NCI-H524 (cell line): ENCODE results near the gene PTPN7.
"Not testable (repeated sequence)": the region's sequence is repeated elsewhere in the genome, so short reads cannot be mapped to it uniquely, and the experiment has no call there.

Experiments
- DNase-seq, 2 experiments: peaks; one replicate each; lab custom pipeline; 2025; lab: John Stamatoyannopoulos, UW

PTPN7 gene

DNA sequence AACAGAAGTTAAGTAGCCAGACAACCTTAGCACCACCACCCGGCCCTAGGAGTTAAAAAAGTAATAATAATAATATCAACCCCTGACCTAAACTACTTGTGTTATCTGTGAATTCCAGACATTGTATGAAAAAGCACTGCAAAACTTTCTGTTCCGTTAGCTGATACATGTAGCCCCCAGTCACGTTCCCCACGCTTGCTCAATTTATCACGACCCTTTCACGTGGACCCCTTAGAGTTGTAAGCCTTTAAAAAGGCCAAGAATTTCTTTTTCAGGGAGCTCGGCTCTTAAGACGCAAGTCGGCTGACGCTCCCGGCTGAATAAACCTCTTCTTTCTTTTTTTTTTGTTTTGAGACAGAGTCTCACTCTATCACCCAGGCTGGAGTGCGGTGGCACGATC is 6.7 kb upstream of the PTPN7 start:
- DNase-seq, result not testable (repeated sequence)

DNA sequence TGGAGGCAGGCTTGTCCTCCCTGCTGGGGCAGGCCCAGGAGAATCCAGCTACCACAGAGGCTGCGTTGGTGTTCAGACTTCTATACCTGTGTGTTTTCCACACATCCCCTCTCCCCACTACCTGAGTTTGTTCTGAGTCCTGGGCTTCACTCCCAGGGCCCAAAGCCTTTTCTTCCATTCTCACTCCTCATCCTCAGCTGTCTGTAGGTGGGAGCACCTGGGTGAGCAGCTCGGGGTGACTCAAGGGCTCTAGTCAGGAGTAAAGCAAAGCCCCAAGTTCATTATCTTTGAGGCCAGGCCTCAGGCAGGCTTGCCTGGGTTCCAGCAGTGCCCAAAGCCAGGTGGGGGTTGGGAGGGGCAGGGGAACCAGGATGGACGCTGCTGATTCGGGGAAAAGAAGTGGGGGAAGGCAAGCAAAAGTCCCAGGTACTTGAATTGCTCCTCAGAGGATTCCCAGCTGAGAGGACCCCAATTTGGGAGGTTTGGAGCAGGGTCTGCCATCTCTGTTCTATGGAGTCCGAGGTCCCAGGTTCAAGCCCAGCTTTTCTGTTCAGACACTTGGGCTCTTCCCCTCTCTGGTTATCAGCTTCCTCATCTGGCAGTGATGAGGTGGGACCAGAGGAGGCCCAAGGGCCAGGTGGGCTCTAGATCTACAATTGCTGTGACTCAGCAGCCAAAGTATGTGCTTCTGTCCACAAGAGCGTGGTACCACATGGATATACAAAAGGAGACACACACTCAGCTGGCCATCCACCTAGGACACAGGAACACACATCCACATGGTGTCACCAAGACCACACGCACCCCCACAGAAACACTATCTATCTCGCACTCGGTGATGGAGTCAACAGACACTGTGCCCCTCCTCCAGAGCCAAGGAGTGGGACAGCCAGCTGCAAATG is 5.8 kb upstream of the PTPN7 start:
- no peak for DNase-seq

DNA sequence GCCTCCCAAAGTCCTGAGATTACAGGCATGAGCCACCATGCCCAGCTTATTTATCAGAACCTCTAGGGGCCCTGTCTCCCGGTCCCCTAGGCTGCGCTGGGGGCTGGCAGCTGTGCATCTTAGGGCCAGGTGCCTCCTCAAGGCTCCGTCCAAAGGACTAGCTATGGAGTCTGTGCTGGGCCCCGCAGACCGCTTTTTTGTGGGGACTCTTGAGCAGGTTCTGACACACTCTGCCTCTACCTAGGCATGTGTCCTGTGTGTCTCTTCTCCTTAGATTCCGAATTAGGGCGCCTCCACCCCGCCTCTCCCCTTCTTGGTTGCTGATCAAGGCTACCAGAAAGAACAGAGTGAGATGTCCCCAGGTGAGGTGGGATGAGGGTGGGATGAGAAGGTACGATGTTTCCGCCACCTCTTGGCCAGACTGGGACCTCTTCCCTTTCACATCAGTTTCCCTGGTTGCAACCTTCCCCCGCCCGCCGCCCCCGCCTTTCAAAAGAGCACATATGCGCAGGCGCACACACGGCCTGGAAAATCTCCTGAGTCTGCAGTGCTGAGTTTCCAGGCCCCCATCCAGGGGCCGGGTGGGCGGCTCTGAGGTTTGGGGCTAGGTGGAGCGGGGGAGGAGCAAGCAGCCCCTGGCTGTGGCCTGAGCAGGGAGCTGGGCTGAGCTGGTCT is 5.0 kb upstream of the PTPN7 start:
- no peak for DNase-seq

DNA sequence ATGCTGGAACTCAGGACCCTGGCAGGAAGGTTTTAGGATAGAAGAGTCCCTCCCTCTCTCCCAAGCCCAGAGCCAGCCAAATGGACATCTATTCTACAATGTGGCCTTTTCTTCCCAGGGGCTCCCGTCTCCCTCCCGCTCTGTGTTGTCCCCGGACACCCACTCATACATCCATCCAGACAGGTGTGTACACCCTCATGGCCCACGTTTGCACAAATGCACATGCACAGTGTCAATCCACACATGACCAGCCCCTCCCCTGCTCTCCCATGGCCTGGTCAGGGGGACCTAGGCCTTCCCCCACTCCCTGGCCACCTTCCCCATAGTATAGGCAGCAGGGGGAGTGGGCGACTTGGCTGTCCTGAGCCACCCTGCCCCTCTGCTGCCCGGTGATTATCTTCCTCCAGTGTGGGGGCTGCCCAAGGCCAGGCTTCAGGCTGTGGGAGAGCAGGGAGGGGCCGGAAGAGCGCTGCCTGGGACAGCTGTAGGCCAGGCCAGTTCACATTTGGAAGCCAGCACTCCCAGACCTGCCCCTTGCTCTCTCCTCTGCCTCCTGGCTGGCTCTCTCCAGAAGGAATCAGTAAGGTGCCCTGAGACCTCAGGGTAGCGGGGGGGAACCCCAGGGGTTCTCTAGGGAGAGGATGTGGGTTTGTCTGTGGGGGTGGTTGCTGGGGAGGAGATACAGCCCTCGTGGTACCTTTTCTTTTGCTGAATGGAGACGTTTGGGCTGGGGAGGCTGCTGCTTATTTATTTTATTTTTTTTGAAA is 4.1 kb upstream of the PTPN7 start:
- DNase-seq, result no peak

DNA sequence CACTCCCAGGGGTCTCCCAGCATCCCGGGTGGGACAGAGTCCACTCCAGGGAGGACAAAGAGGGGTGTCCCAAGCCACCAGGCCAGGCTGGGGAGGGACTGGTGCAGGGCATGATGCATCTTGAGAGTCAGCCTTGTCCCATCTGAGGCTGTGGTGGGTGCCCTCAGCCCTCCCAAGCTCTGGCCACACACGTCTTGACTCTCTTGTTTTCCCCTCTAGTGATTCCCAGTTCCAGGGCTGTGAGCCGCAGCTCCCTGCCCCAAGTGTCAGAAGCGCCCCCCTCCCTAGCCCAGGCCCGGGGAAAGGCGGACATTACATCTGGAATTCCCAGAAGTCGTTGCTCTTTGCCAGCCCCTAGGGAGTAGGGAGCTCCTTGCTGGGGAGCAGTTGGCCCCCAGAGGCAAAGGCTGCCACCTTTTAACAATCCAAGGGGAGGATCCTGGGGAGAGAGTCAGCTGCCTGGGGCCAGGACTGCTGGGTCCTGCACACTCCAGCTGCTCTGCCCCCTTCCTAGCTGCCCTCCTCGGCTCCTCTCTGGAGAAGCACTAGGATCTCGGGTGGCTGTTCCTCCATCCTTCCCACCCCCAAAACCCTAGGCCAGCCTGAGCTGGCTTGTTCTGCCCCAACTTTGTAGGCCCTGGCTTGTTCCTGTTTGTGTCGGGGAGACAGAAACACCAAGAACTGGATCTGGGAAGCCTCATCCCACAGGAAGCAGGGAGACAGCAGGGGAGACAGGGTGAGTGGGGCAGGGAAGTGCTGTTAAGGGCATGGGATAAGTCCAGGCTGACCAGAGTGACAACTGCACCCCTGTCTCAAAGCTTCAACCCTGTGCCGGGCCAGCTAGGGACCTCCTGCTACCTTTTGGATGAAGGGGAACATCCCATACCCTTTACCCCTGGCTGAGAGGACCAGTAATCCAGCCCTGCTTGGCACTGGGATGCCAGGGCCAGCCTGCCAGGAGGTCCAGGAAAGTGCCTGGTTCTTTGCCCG is 3.2 kb upstream of the PTPN7 start:
- no peak for DNase-seq

DNA sequence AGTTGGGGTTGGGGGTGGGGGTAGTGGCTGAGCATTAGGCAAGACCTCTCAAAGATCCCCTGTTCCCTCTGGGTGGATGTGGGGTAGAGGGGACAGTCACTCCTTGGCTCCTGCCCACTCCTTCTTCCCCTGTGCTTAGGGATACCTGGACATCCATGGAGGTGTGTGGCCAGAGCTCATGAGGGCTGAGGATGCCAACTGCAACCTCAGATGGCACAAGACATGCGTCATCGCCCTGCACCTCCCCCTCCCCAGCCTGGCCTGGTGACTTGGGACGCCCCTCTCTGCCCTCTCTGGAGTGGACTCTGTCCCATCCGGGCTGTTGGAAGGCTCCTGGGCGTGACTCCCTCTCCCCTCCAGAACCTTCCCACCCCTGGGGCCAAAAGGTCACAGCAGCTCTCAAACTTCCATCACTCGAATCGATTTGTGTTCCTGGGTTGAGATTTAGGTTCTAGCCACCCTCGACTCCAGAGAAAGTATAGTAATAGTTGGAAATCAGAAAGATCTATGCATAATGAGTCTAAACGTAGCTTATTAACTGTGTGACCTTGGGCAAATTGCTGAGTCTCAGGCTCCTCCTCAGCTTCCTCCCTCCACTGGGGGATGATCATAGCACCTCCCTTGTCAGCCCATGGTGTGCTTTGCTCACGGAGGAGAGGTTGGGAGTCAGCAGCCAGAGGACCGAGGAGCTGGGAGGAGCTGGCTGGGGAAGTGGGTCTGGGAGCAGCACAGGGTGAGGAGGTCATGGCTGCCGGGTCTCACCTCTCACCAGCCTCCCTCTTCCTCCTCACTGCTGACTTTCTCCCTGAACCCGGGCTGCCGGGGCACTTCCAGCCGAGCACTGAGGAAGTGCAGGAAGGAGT is 2.2 kb upstream of the PTPN7 start:
- DNase-seq, result no peak

DNA sequence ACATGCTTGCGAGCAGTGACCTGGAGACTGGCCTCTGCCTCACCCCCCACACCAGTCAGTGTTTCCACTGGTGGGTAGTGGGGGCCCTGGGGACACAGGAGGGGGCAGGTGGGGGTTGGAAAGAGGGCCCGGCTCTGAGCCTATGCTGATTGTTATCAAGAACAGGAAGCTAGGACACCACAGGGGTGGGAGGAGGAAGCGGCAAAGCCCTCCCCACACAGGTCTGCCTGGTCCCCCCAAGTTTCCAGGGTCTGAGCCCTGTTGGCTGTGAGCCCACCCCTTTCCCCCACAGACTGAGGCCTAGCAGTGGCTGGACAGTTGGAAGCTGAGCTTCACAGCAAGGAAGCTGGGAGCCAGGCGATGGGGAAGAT is 1.6 kb upstream of the PTPN7 start:
- no peak for DNase-seq

DNA sequence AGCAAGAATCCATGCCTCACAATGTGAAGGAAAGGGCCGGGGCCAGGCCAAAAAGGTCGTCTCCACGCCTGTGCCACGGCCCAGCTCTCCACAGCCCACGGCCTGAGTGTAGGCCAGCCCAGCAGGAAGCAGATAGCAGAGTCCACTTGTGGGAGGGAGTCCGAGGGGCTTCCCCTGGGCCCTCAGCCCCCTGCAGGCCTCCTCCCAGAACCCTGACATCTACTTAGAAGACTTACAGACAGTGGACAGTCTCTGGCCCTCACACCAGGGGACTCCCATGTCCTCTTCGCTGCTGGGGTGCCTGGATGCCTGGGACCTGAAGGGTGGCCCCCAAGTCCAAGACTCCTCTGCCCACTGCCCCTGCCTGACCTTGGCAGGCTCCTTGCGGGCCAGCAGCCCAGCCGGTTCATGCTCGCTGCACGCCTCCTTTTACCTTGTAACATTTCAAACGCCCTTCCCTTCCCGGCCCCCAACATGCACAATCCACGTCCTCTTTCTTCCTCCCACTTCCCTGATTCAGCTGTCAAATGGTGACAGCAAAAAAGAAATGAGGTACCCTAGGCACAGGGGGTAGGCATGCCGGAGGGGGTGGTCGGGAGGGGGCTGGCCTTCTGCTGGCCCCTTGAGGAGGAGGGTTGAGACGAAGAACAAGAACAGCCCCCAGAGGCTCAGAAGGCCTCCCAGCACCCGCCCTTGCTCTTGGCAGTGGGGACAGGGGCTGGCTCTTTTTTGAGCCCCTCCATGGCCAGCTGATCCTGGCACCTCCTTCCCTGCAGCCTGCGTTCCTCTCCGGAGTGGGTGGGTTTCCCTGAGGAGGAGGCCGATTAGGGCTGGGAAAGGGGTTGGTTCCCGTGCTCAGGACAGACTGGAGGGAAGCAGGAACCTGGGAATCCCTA is 997 bp upstream of the PTPN7 start:
- no peak for DNase-seq

DNA sequence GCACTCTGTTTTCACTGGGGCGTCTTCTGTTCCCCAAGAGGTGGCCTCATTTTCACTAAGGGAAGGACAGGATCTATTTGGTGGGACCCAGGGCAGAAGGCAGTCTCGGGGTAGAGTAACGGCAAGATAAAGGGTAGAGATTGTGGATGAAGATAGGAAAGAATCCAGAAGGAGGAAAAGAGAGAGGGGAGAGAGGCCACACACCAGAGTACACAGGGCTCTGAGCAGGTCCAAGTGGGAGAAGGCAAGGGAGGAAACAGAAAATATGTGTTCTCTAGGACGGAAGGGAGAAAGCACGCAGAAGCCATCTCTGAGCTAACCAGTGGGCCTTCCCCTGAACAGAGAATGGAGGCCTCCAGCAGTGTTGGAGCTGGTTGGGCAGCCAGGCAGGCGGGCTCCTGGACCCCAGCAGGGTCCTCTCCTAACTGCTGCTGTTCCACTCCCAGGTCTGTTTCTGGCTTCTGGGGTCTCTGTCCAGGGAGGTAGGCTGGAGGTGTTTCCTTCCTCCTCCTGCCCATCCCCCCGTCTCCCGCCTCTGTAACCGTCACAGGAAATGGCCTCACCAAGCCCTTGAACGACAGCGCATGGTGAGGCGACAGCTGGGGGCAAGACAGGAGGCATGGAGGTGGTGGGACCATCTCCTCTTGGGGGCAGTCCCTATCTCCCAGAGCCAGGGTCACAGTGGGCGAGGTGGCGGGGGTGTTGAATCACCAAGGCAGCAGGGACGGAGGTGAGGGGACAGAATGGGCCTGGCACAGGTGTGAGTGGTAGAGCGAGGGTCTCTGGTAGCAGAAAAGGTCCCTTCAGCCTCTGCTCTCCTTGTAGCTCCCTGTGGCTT is 649 bp downstream of the PTPN7 start:
- no peak for DNase-seq

DNA sequence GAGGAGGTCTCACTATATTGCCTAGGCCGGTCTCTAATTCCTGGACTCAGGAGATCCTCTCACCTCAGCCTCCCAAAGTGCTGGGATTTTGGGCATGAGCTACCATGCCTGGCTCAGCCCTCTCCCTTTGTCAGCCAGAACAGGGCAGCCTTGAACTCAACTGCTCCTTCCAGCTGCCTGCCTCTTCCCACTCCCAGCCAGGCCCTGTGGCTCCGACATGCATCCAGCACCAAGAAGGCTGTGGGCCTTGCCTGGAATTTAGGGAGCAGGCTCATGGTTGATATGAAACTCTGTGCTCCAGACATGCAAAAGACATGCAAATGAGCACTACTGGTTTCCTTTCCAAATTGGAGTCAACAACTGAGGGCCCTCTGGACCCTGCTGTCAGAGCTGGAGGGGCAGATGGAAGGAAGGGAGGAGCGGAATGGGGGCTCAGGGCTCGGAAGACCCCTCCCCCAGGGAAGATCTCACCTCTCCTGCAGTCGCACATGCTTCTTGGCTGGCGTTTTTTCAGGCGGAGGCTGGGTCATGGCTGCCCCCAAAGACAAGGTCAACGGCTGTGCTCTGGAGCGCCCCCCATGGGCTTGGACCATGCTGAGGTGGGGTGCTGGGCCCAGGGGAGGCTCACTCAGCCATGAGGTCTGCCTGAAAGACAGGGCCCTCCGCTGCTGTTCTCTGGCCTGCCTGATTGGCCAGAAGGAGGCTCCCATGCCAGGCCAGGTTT is 1.4 kb downstream of the PTPN7 start:
- DNase-seq, result no peak

DNA sequence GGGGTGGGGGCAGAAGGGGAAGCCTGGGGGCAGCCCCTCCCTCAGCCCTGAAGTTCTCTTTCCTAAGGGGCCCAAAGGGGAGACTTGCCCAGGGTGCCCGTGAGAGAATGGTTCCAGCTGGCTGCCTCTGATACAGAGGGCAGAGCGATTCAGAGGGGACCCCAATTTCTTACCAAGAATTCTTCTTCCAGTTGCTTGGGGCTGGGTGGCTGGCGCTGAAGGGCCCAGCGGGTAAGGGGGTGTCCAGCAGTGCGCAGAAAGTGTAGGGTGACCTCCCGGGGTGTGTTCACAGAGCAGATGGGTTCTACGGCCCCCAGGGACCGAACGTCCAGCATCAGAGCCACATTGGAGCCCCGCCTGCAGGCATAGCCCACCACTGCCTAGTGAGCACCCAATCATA is 2.5 kb downstream of the PTPN7 start:
- no peak for DNase-seq

DNA sequence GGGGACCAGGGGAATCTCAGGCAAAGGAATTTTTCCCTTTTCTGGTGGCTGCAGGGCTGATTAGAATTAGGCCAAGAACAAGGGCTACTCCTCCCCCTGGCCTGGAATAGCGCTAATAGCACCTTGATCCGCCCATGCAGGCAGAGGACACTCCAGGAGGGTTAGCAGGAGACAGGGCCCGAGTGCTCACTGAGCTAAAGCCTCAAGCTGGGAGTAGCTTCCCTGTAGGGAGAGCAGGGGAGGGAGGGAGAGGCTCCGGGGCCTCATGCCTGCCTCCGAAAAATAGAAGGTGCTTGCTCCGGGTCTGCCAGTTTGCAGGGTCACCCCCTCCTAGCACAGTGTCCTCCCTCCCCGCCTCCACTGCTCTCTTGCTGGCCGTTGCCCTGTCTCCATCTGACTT is 3.8 kb downstream of the PTPN7 start:
- DNase-seq, result no peak

DNA sequence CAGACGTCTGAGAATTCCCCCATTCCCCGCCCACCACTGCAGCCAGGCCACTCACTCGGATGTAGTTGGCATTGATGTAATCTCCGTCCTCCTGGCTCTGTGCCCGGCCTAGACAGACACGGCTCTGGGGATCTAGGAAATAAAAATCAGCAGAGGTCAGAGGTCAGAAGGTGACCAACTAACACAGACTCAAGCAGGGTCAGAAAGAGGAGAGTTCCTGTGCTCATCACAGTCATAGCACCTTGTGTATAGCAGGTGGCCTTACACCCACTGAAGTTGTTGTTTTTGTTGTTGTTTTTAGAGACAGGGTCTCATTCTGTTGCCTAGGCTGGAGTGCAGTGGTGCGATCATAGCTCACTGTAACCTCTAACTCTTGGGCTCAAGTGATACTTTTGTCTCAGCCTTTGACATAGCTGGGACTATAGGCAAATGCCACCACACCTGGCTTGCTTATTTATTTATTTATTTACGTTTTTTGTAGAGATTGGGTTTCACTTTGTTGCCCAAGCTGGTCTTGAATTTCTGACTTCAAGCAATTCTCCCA is 4.9 kb downstream of the PTPN7 start:
- DNase-seq, result no peak

DNA sequence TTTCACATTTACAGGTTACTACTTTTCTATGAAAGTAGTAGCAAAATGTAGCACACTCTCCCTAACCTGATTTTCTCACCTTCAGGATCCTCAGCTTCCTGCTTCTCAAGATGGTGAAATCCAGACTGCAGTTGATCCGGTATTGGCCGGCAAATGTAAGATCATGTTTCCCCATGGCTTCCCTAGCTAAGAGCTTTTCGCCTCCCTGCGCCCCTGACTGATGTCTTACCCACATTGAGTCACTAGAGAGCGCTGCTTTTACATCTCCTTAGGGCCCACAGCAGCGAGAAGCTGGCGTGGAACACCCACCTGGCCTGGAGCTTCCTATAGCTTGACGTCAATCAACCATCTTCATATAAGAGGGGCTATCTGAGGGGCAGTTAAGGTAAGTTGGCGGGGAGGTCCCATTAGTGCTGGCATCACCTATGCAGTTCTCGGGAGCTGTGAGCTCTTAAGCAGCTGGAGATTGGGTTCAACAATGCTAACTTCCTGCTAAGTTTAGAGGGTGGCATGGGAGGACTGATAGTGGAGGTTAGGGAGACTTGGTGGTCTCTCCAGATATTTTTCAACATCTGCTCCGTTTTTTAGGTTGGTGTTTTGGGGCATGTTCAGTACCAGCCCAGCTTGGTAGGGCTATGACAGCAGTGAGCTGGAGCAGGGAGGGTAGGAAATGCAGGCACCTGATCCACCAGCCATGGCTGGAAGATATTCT is 5.5 kb downstream of the PTPN7 start:
- peak; percentile 62 to 84 for DNase-seq

DNA sequence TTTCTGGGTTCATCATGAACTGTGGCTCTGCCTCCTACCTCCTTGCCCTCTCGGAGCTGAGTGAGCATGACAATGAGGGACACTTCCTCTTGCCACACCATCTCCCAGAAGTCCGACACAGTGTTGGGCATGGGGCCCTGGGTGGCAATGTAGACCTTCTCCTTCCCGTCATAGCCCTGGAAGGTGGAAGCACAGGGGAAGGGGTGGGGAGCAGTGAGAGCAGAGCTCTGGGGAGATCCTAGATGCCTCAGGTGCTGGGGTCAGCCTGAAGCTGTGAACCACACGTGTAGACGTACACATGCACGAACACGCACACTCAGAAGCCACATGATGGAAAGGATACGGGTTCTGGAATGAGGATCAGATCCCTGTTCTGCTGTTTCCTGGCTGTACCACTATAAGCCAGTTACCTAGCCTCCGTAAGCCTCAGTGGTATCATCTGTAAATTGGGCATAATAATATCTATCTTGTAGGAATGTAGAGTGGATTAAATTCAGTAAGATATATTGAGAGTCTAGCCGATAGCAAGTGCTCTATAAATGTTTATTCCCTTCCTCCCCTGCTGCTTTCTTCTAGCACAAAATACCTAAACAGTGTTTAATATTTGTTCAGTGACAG is 6.1 kb downstream of the PTPN7 start:
- no peak for DNase-seq

DNA sequence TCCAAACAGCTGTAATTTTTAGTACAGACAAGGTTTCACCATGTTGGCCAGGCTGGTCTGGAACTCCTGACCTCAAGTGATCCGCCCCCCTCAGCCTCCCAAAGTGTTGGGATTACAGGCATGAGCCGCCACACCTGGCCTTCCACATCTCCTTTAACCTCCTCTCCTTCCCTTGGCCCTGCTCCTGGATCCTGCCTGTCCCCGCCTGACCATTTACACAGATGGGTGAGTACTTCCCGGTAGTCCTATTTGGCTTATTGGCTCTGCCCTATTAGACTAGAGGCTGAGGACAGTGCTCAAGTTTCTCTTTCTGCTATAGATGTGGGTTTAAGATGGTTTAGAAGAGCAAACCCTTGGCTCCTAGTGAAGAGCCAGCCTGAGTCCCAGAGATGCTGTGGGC is 7.1 kb downstream of the PTPN7 start:
- DNase-seq, result no peak

DNA sequence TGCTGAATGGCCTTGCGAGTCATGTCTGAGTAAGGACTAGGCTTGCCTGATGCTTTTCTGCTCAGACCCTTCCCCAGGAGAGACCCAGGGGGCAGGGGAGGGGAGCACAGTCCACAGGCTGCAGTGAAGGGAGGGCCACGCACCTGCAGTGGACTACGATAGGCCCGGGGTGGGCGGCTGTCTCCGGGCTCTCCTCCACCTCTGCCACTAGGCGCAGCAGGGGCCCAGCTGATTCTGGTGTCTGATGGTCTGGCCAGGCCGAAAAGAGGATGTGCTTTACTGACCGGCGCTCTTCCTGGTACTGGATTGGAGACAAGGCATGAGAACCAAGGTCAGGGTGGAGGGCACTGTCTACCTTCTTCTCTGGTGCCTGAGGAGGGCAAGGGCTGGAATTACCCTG is 8.0 kb downstream of the PTPN7 start:
- DNase-seq, result no peak
